ENCODE data around the gene NMNAT2.

DNA sequence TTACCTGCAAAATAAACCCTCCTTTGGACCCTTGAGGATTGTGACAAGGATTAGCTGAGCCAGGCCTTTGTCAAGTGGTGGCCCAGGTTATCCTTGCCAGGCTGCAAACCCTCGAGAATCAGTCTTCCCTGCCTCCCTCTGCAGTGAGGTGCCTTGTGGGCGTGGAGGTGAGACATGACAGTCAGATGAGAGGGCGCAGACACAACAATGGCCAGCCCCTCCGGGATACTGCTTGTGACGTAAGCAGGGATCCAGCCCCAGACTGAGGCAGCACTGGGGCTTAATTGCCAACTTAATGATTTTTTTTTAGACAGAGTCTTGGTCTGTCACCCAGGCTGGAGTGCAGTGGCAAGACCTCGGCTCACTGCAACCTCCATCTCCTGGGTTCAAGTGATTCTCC lies 127.6 kb downstream of the NMNAT2 start:
- TF ChIP-seq CTCF (IDR thresholded peaks at IDR 0.05), result no peak
- TF ChIP-seq POLR2A (IDR thresholded peaks at IDR 0.05), result no peak

Data from testis (tissue), 2 donors.